HTERT RPE-1 (cell line): ENCODE measurements around the gene LAMTOR1.

ENCODE experiments used
- in situ Hi-C: fragments of 300-500 bp; cut with MboI; formaldehyde crosslinking; loops from 4 replicates; pipeline ENCODE4 v1.14.3; 2020; ENCODE audit warnings: low sequenced_read_pairs

LAMTOR1 gene

DNA sequence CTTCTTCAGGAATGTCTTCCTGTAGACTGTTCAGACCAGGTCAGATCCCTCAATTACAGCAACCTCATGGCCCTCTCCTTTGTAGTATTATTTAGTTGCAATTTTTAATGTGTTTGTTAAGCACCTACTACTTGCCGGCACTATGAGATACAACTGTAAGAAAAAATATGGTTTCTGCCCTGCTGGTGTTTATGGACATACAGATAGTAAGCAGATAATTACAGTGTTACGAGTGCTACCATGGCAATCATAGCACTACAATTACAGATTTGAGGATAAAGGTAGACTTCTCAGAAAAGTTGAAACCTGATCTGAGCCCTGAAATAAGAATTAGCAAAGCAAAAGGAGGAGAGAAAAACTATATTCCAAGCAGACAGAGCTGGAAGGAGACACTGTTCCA is 19.7 kb downstream of the LAMTOR1 start:
- in situ Hi-C loops = no loop called here

DNA sequence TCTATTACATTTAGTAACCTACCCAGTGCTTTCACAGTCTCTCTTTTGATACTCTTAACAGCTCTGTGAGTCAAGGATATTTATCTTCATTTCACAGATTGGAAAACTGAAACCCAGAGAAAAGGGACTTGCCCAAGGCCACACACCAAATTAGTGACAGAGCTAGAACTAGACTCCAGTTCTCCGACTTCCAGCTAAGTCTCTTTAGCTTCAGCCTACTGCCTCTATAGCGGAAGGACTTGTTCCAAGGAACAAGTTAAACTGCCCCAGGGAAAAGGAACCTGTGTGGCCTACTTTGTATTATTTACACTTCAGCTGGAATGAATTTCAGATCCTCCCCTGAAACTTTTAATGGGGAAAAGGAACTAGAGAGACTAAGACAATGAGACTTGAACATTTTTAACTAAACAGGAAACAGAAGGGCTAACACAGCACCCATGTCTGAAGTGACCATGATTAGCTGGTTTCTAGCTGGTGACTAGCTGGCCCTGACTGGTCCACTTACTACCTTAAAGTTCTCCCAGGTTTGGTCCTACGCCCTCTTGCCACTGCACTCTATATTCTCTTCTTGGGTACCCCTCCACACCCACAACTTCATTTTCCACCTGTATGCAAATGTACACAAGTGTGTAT is 21.2 kb downstream of the LAMTOR1 start:
- in situ Hi-C loops = no loop called here

DNA sequence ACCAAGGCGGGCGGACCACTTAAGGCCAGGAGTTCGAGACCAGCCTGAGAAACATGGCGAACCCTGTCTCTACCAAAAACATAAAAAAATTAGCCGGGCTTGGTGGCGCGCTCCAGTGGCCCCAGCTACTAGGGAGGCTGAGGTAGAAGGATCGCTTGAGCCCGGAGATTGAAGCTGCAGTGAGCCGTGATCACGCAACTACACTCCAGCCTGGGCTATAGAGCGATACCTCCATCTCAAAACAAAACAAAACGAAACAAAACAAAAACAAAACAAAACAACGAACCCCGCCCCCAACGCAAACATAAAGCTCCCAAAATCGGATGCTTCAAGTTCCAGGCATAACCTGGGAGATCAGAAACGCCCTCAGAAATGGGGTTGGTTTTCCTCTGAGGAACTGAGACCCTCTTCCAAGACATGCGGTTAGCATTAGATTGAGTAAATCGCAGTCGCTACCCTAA is 21.9 kb downstream of the LAMTOR1 start:
- in situ Hi-C loops = no loop called here

DNA sequence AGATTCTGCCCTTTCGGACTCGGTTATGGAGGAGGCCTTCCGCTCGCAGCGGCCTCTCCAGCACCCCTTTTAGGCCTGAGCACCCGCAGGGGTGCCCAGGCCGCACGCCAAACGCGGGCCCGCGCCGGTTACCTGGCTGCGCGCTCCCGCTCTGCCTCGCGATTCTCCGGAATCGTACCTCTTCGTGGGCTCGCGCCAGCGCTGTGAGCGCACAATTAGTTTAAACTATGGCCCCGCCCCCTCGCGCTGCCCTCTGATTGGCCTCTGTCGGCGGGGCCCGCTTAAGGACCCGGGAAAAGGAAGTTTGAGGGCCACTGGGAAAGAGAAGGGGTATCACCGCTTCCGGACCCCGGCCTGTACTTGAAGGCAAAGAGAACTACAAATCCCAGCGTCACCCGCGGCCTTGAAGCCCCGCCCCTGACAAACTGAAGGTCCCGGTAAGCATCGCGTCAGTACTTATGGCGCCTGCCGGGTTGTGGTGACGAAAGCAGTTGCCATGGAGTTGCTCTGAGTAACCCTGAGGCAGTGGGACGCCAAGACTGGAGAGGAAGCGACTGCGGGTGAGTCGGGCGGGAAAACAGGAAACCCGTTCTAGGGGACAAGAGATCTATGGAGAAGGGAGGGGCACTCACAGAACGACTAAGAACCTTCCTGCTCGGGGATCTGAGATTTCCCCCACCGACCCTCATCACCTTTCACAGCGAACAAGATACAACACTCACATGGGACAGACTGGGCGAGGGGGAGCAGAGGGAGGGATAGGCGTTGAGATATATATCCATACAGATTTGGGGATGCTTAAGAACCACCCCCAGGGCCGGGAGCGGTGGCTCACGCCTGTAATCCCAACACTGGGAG is 22.5 kb downstream of the LAMTOR1 start, which contains the start of the genes LRRC51 and NUMA1:
TSS of gene LRRC51 (plus strand) at position 525 of the 858 bp plus-strand sequence. CDS start 8,234 bp downstream, outside the sequence.
TSS of gene NUMA1 (minus strand) at position 217 of the 858 bp plus-strand sequence. CDS start 44,599 bp downstream, outside the sequence.
- in situ Hi-C loops = no loop called here

DNA sequence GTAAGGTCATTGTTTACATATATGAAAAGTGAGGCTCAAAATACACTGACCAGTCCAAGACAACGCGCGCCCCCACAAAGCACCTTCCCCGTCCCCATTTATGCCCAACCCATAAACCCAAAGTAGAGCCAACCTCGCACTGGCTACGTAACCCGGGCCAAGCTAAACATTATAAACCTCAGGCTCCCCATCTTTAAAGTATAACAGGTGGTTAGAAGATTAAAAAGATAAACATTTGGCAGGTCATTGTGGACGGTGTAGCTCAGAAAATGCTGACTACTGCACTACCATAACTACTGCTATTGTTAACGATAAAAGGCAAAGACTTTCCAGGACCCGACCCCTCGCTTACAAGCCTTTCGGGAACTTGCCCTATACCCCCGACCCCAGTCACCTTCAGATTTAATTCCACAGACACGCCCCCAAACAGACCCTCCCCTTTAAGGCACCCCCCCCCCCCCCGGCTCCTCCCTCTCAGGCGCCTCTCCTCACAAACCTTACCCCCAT is 23.2 kb downstream of the LAMTOR1 start:
- in situ Hi-C loops = no loop called here

DNA sequence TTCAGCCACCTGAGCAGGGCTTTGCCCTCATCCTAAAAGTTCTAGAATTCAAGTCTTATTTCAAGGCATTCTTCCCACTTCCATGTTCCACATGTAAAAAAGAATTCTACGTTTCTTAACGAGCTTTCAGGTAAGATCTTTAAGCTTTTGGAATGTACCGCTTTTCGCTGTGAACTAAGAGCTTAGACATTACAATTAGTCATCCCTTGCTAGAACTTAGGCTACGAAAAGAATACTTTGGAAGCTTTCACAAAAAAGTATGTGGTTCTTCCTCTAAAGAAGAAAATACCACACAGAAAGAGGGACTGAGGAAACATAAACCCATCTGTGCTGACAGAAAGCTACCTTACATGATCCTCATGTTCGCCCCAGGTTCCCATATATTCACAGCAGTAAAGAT is 24.6 kb downstream of the LAMTOR1 start:
- in situ Hi-C loops = no loop called here

DNA sequence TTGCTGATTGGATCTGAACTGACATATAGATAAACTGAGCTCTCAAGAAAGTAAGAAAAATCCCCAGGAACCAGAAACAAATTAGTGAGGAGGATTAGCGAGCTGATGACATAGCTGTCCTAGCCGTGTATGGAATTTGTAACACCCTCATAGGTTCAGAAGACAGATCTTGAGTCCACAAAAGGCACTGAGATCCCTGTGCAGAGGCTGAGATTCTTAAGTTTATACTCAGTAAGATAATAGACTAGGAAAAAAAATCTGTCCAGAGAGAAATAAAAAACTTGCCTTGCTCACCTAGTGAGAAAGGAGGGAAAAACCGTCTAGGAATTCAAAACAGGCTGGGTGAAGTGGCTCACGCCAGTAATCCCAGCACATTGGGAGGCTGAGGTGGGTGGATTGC is 27.3 kb downstream of the LAMTOR1 start:
- in situ Hi-C loops = no loop called here

DNA sequence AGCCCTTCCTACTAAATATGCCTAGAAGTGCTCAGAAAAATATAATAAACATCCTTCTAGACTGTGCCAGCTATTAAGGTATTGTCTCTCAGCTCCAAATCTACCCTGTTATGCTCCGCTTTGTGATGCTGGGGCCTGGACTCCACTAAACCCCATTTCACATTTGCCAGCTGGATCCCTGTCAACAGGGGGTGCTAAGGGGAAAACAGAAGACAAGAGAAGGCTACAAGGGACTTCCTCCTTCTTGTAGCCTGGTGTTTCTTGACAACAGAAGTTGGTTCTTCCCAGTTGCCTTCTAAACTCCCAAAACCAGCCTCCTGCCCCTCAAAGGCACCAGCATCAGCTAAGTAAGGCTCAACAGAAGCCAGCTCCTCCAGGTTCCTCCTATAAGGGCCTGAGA is 28.0 kb downstream of the LAMTOR1 start:
- in situ Hi-C loops = no loop called here

DNA sequence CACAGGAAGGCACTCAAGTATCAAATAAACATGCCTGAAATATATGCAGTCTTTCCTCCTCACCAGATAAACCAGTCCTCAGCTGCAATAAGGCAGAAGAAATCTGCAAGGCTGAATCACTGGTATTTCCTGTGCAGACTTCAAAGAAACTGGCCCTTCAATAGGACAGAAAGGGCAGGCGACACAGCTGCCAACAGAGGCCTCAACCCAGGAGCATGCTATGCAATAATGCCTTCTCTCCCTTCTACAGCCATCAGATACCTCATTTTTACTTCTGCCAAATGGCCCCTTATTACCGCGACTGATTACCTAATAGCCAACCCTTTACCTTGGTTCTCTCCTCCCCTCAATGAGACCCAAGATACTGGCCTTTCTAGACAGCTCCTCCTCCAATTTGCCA is 30.7 kb downstream of the LAMTOR1 start:
- in situ Hi-C loops = no loop called here

DNA sequence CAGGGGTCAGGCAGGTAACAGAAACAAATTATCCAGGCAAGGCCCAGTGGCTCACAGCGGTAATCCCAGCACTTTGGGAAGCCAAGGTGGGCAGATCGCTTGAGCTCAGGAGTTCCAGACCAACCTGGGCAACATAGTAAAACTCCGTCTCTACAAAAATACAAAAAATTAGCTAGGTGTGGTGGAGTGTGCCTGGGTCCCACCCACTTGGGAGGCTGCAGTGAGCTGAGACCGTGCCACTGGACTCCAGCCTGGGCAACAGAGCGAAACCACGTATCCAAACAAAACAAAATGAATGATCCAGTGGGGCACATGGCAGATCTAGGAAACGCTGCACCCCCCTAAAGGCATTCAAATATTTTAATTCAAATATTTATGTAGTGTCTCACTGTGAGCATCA is 32.6 kb downstream of the LAMTOR1 start:
- in situ Hi-C loops = no loop called here

DNA sequence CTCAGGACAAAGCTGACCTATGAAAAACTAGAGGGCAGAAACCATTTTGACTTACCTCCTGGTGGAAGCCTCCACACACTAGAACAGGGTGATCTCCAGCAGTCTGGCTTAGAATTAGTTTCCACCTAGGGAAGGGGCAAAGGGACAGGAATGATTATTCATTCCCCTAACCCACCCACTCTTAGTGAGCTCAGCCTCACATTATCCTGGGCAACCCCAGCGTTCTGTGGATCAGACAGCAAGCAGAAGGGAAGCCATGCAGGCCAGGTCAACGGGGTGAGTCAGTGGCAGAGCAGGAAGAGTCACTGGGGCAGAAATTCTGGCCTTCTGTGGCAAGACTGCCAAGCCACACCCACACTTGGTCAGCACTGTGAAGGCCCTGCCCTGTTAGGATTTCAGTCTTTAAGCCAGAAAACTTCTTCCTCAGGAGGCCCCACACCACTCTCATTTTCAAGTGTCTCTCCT is 33.3 kb downstream of the LAMTOR1 start:
- in situ Hi-C loops = no loop called here

DNA sequence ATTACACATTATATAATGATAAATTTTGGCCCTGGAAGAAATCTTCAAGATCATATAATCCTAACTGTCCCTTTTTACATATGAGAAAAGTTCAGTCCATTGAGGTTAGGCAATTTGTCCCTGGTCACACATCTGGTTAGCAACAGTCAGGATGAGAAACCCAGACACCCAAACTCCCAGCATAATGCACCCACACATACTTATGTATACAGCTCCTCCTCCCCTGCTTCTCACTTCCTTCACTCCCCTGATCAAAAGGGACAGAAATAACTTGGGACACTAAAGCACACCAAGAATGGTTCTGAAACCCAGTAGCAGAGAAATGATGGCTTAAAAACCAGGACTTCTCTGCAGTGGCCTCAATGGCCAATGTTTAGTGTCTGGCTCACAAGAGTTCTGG is 33.9 kb downstream of the LAMTOR1 start:
- in situ Hi-C loops = no loop called here

DNA sequence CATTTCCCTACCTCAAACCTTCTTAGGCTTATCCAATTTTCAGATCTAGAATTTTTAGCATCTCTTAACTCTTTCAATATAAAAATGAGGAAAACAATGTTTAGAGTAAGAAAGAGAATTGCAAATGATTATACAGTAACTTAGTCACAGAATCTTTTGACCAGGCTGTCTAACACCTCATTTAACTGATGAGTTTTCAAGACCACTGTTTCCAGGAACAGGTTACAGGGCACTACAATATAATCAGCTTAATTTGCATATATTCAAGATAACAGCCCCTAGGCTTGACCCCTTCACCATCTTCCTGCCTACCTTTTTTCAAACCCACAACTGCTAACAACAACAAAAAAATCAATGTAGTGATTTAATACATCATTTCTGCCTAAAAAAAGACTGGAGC is 35.4 kb downstream of the LAMTOR1 start:
- in situ Hi-C loops = no loop called here

DNA sequence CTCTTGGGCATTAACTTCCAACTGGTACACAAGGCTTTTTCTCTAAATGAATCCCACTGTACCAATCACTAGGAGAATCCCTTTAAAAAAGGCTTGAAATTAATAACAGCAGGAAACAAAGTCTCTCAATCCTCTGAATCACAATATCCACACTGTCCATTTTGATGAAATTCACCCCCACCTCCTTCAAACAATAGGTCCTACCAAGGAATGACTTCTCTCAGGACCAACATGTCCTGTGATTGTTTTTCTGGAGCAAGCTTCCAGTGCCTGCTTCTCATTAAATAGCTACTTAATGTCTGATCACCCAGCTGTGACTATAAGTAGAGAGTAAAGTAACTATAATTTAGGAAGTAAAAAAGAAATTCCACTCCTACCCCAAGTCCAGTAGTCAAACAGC is 35.8 kb downstream of the LAMTOR1 start:
- in situ Hi-C loops = no loop called here

DNA sequence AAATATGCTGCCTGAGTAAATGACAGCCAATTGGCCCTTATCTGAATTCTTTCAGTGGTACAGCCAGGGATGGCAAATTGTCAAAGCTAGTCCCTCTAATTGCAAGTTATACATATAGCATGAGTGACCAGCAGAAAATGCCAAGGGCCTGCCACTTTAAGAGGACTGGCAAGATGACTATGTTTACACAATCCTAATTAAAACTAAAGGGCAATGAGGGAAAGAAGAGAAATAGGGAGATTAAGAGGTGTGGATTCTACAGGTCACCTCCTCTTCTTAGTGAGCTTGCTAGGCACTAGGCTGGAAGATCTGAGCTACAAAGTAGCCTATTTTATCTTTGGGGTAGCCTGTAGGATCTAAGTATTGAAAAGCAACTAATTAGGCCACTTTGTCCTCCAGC is 36.2 kb downstream of the LAMTOR1 start:
- in situ Hi-C loops = no loop called here

DNA sequence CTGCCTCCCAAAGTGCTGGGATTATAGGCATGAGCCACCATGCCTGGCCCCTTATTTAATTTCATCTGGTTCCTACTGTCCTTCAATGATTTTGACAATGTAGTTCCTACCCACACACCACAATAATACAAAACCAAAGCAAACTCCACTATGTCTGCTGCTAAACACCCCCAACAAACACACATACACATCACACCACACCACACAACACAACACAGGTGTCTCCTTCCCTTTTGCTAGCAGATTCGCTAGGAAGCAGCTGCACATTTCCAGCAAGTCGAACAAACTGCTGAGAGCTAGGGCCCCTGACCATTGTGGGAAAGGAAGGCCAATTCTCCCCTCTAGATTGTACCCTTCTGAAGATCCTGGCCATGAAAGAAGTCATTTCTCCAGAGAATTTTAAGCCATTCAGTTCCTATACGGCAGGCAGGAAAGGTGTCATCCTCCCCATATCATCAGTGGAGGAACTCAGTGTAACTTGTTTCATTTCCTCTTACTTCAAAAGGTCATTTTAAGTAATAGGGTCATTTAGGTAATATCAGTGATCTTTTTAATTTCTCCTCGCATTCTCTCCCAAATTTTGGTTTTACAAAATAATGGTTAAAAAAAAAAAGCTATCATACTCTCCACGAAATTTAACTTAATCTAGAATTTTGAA is 41.2 kb downstream of the LAMTOR1 start:
- in situ Hi-C loops = no loop called here

DNA sequence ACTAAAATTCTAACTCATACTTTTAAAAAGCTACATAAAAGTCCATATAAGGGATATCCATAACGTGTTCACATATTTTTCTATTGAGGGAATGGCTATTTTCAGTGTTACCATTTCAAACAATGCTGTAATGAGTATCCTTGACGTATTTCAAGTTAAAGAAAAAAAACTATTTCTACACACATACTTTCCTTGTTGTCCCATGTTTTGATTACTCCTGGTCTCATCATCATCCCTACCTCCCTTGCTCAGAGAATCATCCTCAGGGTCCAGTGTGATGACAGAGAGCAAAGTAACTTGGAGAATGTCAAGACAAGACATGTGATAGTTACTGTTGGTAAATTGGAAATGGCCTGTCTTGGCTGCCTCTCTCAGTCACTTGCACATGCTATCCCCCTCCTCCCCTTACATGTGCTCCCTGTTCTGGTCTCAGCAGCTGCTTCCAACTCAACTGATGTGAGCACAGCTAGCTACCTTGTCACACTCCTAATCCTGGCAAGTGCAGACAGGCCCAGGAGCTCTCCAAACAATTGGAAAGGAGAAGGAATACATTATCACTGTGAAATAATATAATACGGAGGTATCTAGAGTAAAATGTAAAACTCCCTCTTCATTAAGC is 44.6 kb downstream of the LAMTOR1 start:
- in situ Hi-C loops = no loop called here

DNA sequence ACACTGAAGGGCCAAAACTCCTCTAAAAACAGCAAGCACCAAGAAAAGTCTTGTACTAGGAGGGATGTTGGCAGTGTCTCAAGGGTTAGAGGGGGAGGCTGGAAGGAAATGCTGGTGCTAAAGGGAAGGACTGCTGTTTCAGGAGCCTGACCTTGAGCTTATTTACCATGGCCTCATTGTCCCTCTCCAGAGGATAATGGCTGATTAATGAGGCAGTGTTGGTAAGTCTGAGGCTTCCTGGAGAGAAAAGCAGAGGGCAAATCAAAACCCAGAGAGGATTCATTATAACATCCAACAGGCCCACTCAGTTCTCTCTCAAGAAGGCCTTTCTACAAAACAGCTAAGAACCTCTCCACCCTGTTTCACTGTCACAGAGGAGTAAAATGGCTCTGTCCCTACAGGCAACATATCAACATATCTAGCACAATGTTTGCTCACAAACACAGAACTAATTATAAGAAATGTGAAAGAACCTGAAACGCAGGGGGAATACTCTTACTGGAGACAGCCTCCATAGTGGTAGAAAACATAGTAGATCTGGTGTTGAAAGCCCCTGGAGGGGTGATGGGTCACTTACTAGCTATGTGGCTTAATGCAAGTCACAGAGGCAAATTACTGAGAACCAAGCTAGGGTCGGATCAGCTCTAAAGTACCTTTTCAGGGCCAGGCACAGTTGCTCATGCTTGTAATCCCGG is 54.2 kb downstream of the LAMTOR1 start:
- in situ Hi-C loops = loop anchor here (25.0 kb wide), 1 partner anchor 388 kb away; the partner anchor contains the start of gene CLPB
